H1 (cell line): ENCODE results near the gene POU5F1. TPM values are rescaled to one million over a fixed set of nuclear protein-coding genes. Genes with fewer than 3 reads are reported as not detected.

Experiments
- CTCF ChIA-PET: fragments of 300-600 bp; sonication (Branson Sonifier 250); formaldehyde crosslinking; loops from one replicate; lab custom pipeline; 2021; ENCODE audit not compliant: partially characterized antibody; lab: Charles Lee
- POLR2A ChIA-PET: fragments of 300-600 bp; sonication (Branson Sonifier 250); formaldehyde crosslinking; loops from one replicate; lab custom pipeline; 2021; ENCODE audit warnings: inconsistent platforms; ENCODE audit not compliant: partially characterized antibody; lab: Charles Lee
- DNase-seq, 2 experiments: peaks; one replicate each; pipeline versions ENCODE4 v3.0.0 to v3.0.0-alpha.2; 2010 to 2022; ENCODE audit warnings: low spot score in 2 of 2, low read depth in 1 of 2, mixed read lengths in 1 of 2
- FAIRE-seq: peaks from 2 replicates; lab custom pipeline; 2011; peaks lifted over from hg19 to GRCh38; lab: Jason Lieb, UNC
- H2AFZ ChIP-seq: 2 replicates; pipeline ENCODE4 v1.8.1; 2012; ENCODE audit warnings: low read length, inconsistent platforms
- H2AK5ac ChIP-seq: 2 replicates; pipeline ENCODE4 v1.6.1; 2013; ENCODE audit warnings: low read depth, low read length
- H2BK120ac ChIP-seq: replicated peaks from 2 replicates; pipeline ENCODE3; 2013; ENCODE audit warnings: low read depth, low read length, inconsistent platforms
- H2BK12ac ChIP-seq: 2 replicates; pipeline ENCODE4 v1.6.1; 2013; ENCODE audit warnings: low read depth, low read length
- H2BK15ac ChIP-seq: 2 replicates; pipeline ENCODE4 v1.6.1; 2013; ENCODE audit warnings: low read length
- H2BK20ac ChIP-seq: 2 replicates; pipeline ENCODE4 v1.6.1; 2013; ENCODE audit warnings: low read length
- H2BK5ac ChIP-seq: 2 replicates; pipeline ENCODE4 v1.6.1; 2013; ENCODE audit warnings: low read depth, low read length
- H3K14ac ChIP-seq: 2 replicates; pipeline ENCODE4 v1.6.1; 2013; ENCODE audit warnings: inconsistent platforms; ENCODE audit not compliant: insufficient read length
- H3K18ac ChIP-seq: 2 replicates; pipeline ENCODE4 v1.6.1; 2013; ENCODE audit warnings: low read length; ENCODE audit errors: extremely low read depth
- H3K23ac ChIP-seq: 2 replicates; pipeline ENCODE4 v1.6.1; 2013; ENCODE audit warnings: inconsistent platforms; ENCODE audit not compliant: insufficient read length
- H3K23me2 ChIP-seq: 2 replicates; pipeline ENCODE4 v1.6.1; 2013; ENCODE audit warnings: low read depth, low read length
- H3K27ac ChIP-seq: 2 replicates; pipeline ENCODE4 v1.6.1; 2011; ENCODE audit warnings: low read depth, low read length, inconsistent platforms
- H3K27me3 ChIP-seq, 4 experiments: replicated peaks in 1 of 4; 1 replicate in 1 of 4; 2 replicates in 3 of 4; pipeline versions ENCODE4 v1.6.1 to v1.8.1; 2011 to 2013; ENCODE audit warnings: low read length in 3 of 4, mild to moderate bottlenecking in 3 of 4, inconsistent platforms in 2 of 4, mixed read lengths in 2 of 4, moderate library complexity in 1 of 4; ENCODE audit not compliant: control insufficient read depth in 3 of 4, insufficient read depth in 3 of 4; ENCODE audit errors: extremely low read depth in 1 of 4
- H3K36me3 ChIP-seq, 4 experiments: 2 replicates each; pipeline versions ENCODE4 v1.6.1 to v1.8.1; 2011 to 2013; ENCODE audit warnings: mild to moderate bottlenecking in 4 of 4, low read length in 3 of 4, moderate library complexity in 2 of 4, control low read depth in 1 of 4, inconsistent platforms in 1 of 4; ENCODE audit not compliant: insufficient read depth in 4 of 4, control insufficient read depth in 2 of 4
- H3K4ac ChIP-seq: replicated peaks from 2 replicates; pipeline ENCODE3; 2013; ENCODE audit warnings: low read length, low read depth, mixed read lengths, inconsistent platforms; ENCODE audit not compliant: insufficient read length
- H3K4me1 ChIP-seq, 4 experiments: replicated peaks in 1 of 4; 1 replicate in 1 of 4; 2 replicates in 3 of 4; pipeline versions ENCODE4 v1.6.1 to v1.8.1; 2011 to 2013; ENCODE audit warnings: low read length in 3 of 4, inconsistent platforms in 2 of 4, mixed read lengths in 1 of 4; ENCODE audit not compliant: insufficient read depth in 4 of 4, control insufficient read depth in 3 of 4
- H3K4me2 ChIP-seq, 2 experiments: 2 replicates each; pipeline versions ENCODE4 v1.6.1 to v1.8.1; 2011 to 2013; ENCODE audit warnings: low read depth in 2 of 2, low read length in 2 of 2, control low read depth in 1 of 2, inconsistent platforms in 1 of 2, mild to moderate bottlenecking in 1 of 2; ENCODE audit not compliant: insufficient read depth in 1 of 2
- H3K4me3 ChIP-seq, 4 experiments: fragments of 200-600, 300-600 bp in 1 of 4; sonication (generic), shearing (Covaris generic), sonication (Bioruptor Twin) in 1 of 4; 2 replicates each; pipeline versions ENCODE4 v1.5.1 to v1.8.1; 2011 to 2016; ENCODE audit warnings: low read length in 4 of 4, low read depth in 3 of 4, control low read depth in 2 of 4, inconsistent platforms in 2 of 4, mild to moderate bottlenecking in 2 of 4, mixed read lengths in 1 of 4, moderate library complexity in 1 of 4; ENCODE audit not compliant: insufficient read depth in 2 of 4; ENCODE audit errors: extremely low read depth in 1 of 4
- H3K56ac ChIP-seq: replicated peaks from 2 replicates; pipeline ENCODE3; 2013; ENCODE audit warnings: low read depth, mild to moderate bottlenecking, mixed read lengths, low read length, inconsistent platforms; ENCODE audit not compliant: insufficient read length
- H3K79me1 ChIP-seq: 2 replicates; pipeline ENCODE4 v1.6.1; 2013; ENCODE audit warnings: low read depth, low read length, control low read depth
- H3K79me2 ChIP-seq, 2 experiments: 2 replicates each; pipeline versions ENCODE4 v1.6.1 to v1.8.1; 2012 to 2013; ENCODE audit warnings: low read length in 2 of 2, mild to moderate bottlenecking in 2 of 2, inconsistent platforms in 1 of 2; ENCODE audit not compliant: insufficient read depth in 2 of 2, control insufficient read depth in 1 of 2
- H3K9ac ChIP-seq, 4 experiments: replicated peaks in 1 of 4; 1 replicate in 1 of 4; 2 replicates in 3 of 4; pipeline versions ENCODE4 v1.6.1 to v1.8.1; 2011 to 2013; ENCODE audit warnings: low read depth in 3 of 4, low read length in 3 of 4, control low read depth in 2 of 4, mild to moderate bottlenecking in 2 of 4, moderate library complexity in 2 of 4, inconsistent platforms in 1 of 4; ENCODE audit errors: extremely low read depth in 1 of 4
- H3K9me3 ChIP-seq, 2 experiments: 2 replicates each; pipeline versions ENCODE4 v1.6.1 to v1.8.1; 2012 to 2013; ENCODE audit warnings: mild to moderate bottlenecking in 2 of 2, moderate library complexity in 2 of 2, control low read depth in 1 of 2, inconsistent platforms in 1 of 2, low read depth in 1 of 2, low read length in 1 of 2, mixed read lengths in 1 of 2; ENCODE audit not compliant: insufficient read depth in 2 of 2
- H4K20me1 ChIP-seq, 2 experiments: replicated peaks in 1 of 2; 2 replicates each; pipeline versions ENCODE3 to v1.8.1; 2011 to 2013; ENCODE audit warnings: inconsistent platforms in 2 of 2, low read length in 2 of 2, mild to moderate bottlenecking in 1 of 2; ENCODE audit not compliant: insufficient read depth in 2 of 2, control insufficient read depth in 1 of 2
- H4K5ac ChIP-seq: 2 replicates; pipeline ENCODE4 v1.6.1; 2013; ENCODE audit warnings: low read length, low read depth, mixed read lengths, inconsistent platforms; ENCODE audit not compliant: insufficient read length
- H4K8ac ChIP-seq: 2 replicates; pipeline ENCODE4 v1.8.0; 2013; ENCODE audit warnings: mild to moderate bottlenecking, moderate library complexity, low read length, inconsistent platforms; ENCODE audit not compliant: insufficient read depth; ENCODE audit errors: extremely low read depth
- H4K91ac ChIP-seq: replicated peaks from 2 replicates; pipeline ENCODE3; 2013; ENCODE audit warnings: low read length, mixed read lengths, inconsistent platforms; ENCODE audit not compliant: insufficient read length
- ASH2L ChIP-seq: fragments of 200-600, 300-600 bp; sonication (generic); IDR thresholded peaks from one replicate; pipeline ENCODE4 v1.7.1; 2017; ENCODE audit warnings: low read length
- CREB1 ChIP-seq: IDR thresholded peaks from 2 replicates; pipeline ENCODE4 v1.6.1; 2012; ENCODE audit warnings: inconsistent platforms
- CTBP2 ChIP-seq: IDR thresholded peaks from 2 replicates; pipeline ENCODE4 v1.7.0; 2011; ENCODE audit warnings: borderline replicate concordance, mild to moderate bottlenecking, moderate library complexity, mixed read lengths, low read length; ENCODE audit not compliant: insufficient read depth, insufficient read length
- E2F6 ChIP-seq: IDR thresholded peaks from 2 replicates; pipeline ENCODE4 v1.6.1; 2012; ENCODE audit warnings: inconsistent platforms
- MAFK ChIP-seq: IDR thresholded peaks from 2 replicates; pipeline ENCODE4 v1.6.1; 2012; ENCODE audit warnings: low read depth, mild to moderate bottlenecking, improper control_type of control experiment, low read length
- POU5F1 ChIP-seq: IDR thresholded peaks from 2 replicates; pipeline ENCODE4 v1.6.1; 2011; ENCODE audit warnings: low read depth, mild to moderate bottlenecking, low read length, moderate library complexity
- RFX5 ChIP-seq: IDR thresholded peaks from 2 replicates; pipeline ENCODE4 v1.6.1; 2011; ENCODE audit warnings: low read depth, low read length, improper control_type of control experiment, borderline replicate concordance
- SP1 ChIP-seq: IDR thresholded peaks from 2 replicates; pipeline ENCODE4 v1.6.1; 2011; ENCODE audit warnings: low read depth, low read length
- TAF1 ChIP-seq: IDR thresholded peaks from 2 replicates; pipeline ENCODE4 v1.6.1; 2011; ENCODE audit warnings: mild to moderate bottlenecking, low read depth, low read length
- YY1 ChIP-seq: IDR thresholded peaks from 2 replicates; pipeline ENCODE4 v1.6.1; 2011; ENCODE audit warnings: low read depth, mild to moderate bottlenecking, low read length
- WGBS, 2 experiments: shearing (Covaris generic) in 1 of 2; methylation state at CpG; one replicate each; pipeline versions ENCODE4 v1.1.6 to v1.1.7; 2013 to 2015; ENCODE audit warnings: low lambda C conversion rate in 2 of 2, mixed read lengths in 2 of 2, inconsistent platforms in 1 of 2, low coverage in 1 of 2, missing lambda C conversion rate in 1 of 2; ENCODE audit not compliant: insufficient replicate concordance in 2 of 2, insufficient coverage in 1 of 2, insufficient read length in 1 of 2; ENCODE audit errors: extremely low coverage in 1 of 2, missing lambda C conversion rate in 1 of 2; 5-methylcytosine and 5-hydroxymethylcytosine counted together
- polyA plus RNA-seq, 7 experiments: library from polyadenylated mRNA; depleted of rRNA in 3 of 7; stranded (reverse) in 5 of 7; unstranded in 2 of 7; fragments of >200 nt in 5 of 7; fragments of 200-250 nt in 2 of 7; gene quantifications; 1 replicate in 5 of 7; 2 replicates in 1 of 7; 4 replicates in 1 of 7; pipeline versions ENCODE4 v1.2.1 to v1.2.3, GENCODE V29; 2011 to 2013; ENCODE audit warnings: missing spikeins in 2 of 7, mixed read lengths in 2 of 7
- total RNA-seq: library from RNA; stranded (reverse); fragmentation: NEBNext Ultra II Directional; extraction: Animal tissue kit (Norgen Biotek cat#: 25700); gene quantifications from 2 replicates; pipeline ENCODE4 v1.2.1, GENCODE V29; 2021
- TF ChIP-seq, protein P1 (sequence below): IDR thresholded peaks from 2 replicates; pipeline ENCODE4 v1.6.1; 2012; ENCODE audit warnings: inconsistent platforms

POU5F1 gene
- total and polyA plus RNA-seq, 2 of the 8 experiments (the other 6 are each of a cell fraction or from before 2014, with no cell fraction given), result 2,437 to 2,526 TPM

GRCh38 chr6:31122791-31123706, 47.4 kb downstream of the POU5F1 start:
- H3K56ac ChIP-seq, result no peak overlapping the region
- peak overlapping the region; percentile 54 for H4K91ac ChIP-seq
- H3K23ac ChIP-seq, result no peak overlapping the region
- H3K36me3 ChIP-seq, result no peaks in the 10 kb centered on the region
- 86% methylated on average over 14 of the region's 16 CpGs; no CpG with 5 or more reads in 1 of the 2 experiments for WGBS, 2 experiments
- no peaks in the 10 kb centered on the region for H4K20me1 ChIP-seq
- H3K4me3 ChIP-seq, result no peak overlapping the region
- no peak overlapping the region for H3K9ac ChIP-seq
- ChIA-PET CTCF (interaction anchor here (1.1 to 13.5 kb wide), 6 partner anchors 8 to 72 kb away, joined by 4 to 187 read pairs (median 24); partner anchors contain the start of genes C6orf15, PSORS1C1 and PSORS1C2), POLR2A (interaction anchor here (0.6 to 68.5 kb wide), 2 partner anchors 46 to 542 kb away, joined by 3 to 2251 read pairs; partner anchors contain the start of genes CCHCR1, GPANK1, POU5F1 and PSORS1C2)
- no peak for DNase-seq
- no peak overlapping the region for H3K27ac ChIP-seq
- H2BK120ac ChIP-seq, result no peak overlapping the region
- H3K18ac ChIP-seq, result no peak overlapping the region
- no peak overlapping the region for H2BK20ac ChIP-seq
- no peak overlapping the region; the same call in 1 of the 2 replicates for H2AFZ ChIP-seq
- no peaks in the 10 kb centered on the region; a peak in 1 of 7 replicates for H3K27me3 ChIP-seq
- H3K14ac ChIP-seq, result no peak overlapping the region
- H3K79me2 ChIP-seq, result no peaks in the 10 kb centered on the region
- no peak overlapping the region for H2BK15ac ChIP-seq
- H3K9me3 ChIP-seq, result no peaks in the 10 kb centered on the region
- H3K4ac ChIP-seq, result no peak overlapping the region
- no peak for FAIRE-seq
- no peaks in the 10 kb centered on the region for H3K23me2 ChIP-seq
- no peak overlapping the region for H2AK5ac ChIP-seq
- H3K79me1 ChIP-seq, result no peaks in the 10 kb centered on the region
- 0 out of 2 replicates have a peak overlapping the region, but pooled peaks have one; percentile 17 for H2BK12ac ChIP-seq
- H3K4me2 ChIP-seq, result no peak overlapping the region
- peak overlapping the region; percentile 71; the same call in 1 of the 2 replicates for H4K8ac ChIP-seq
- peaks cover 0 to 3% (median 0%) of the 10 kb centered on the region in 4 experiments; a peak in 2 of 7 replicates for H3K4me1 ChIP-seq
- no peak overlapping the region for H4K5ac ChIP-seq
- no peak overlapping the region for H2BK5ac ChIP-seq
- TF ChIP-seq ASH2L (no peak), MAFK (no peak), E2F6 (no peak), CREB1 (no peak), POU5F1 (no peak), RFX5 (no peak), YY1 (no peak), TAF1 (no peak), SP1 (no peak), CTBP2 (no peak)
- TF ChIP-seq, protein P1, sequence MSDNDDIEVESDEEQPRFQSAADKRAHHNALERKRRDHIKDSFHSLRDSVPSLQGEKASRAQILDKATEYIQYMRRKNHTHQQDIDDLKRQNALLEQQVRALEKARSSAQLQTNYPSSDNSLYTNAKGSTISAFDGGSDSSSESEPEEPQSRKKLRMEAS, result no peak
